ENCODE results near the gene ITGA11.

Gene ITGA11

DNA sequence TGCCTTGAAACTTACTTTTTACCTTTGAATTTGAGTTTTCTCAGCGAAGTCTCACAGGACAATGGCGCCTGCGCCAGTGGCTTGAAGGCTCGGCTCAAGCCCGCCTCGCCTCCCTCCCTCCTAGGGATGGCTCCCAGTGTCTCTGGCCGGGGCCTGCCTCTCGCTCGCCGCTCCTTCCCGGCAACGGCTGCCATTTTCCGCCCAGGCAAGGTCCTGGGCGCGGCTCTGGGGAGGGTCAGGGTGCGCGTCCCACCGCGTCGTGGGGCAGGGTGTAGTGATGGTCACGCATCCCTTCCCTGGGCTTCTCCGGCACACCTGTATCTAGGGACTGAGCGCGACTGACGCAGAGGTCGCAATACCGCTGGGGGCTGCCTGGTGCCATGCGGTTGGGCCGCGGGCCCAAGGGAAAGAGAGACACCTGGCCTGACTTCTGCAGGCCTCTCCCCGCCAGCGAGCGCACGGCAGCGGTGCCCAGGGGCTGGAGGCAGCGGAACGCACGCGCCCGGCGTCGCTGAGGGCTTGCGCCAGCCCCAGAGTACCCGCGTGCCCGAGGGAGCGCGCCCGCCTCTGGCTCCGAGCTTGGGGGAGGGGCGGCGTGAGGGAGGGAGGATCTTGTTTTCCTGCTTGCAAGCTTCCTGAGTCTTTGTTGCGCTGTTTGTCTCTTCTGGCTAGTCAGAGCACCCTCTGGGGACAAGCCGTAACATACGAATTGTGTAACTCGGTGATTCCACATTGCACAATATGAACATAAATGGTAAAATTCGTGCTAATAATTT, 175.1 kb downstream of the ITGA11 start:
- DNase-seq: peak; percentile 91

DNA sequence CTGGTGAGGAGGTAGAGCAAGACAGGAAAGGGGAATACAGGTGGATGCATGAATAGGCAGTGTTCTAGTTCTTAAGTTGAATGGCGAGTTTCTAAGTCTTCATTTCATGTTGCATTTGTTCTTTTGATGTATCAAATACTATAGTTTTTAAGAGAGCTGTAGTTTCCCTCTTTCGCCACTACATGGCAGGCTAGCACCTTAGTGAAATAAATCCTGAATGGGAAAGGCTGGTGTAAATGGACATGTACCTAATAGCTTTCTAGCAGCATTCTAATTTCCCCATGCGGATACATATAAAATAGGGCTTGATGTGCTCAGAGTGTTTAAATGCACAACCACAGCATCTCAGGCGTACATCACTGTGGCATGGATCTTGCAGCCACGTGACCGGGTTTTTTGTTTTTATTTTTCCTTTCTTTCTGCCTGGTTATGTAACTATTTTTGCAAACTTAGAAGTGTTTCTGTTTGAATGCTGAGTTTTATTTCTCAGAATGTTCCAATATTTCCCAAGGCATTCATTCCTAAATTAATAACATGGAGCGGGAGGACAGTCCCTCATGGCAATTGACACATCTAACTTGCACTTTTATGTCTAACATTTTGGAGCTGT, 178.9 kb downstream of the ITGA11 start:
- peak; percentile 83 for DNase-seq

GRCh38 chr15:68249058-68249713, 182.8 kb downstream of the ITGA11 start:
- DNase-seq: no peak

All from NCI-H69 (cell line).